Fibroblast of the aortic adventitia (primary cell): ENCODE measurements around the gene LRRC53. TPM values are rescaled to one million over a fixed set of nuclear protein-coding genes. Genes with fewer than 3 reads are reported as not detected.

Experiments
- DNase-seq: peaks from one replicate; pipeline ENCODE4 v3.0.0-alpha.2; 2010; ENCODE audit warnings: low read depth
- H3K4me3 ChIP-seq: 2 replicates; pipeline ENCODE4 v1.5.1; 2011; ENCODE audit warnings: low read depth, mild to moderate bottlenecking, control low read depth, low read length, moderate library complexity
- CTCF ChIP-seq: IDR thresholded peaks from 2 replicates; pipeline ENCODE4 v1.5.1; 2011; ENCODE audit warnings: mild to moderate bottlenecking, low read length, control low read depth, inconsistent platforms; ENCODE audit not compliant: insufficient read depth
- total RNA-seq: library from RNA; depleted of rRNA; stranded (reverse); fragments of >200 nt; gene quantifications from 2 replicates; pipeline ENCODE4 v1.2.3, GENCODE V29; 2012; ENCODE audit warnings: low replicate concordance

The LRRC53 gene
- not detected in 2 replicates for total RNA-seq

GRCh38 chr1:74512170-74512915, at the start of gene LRRC53:
LRRC53 (minus strand) TSS chr1:74512611; CDS start chr1:74483349, 29,262 bp downstream.
- TF ChIP-seq CTCF, result no peak

GRCh38 chr1:74549932-74550331, 37.5 kb upstream of the LRRC53 start:
- no peak for TF ChIP-seq CTCF
- DNase-seq, result no peak

More at GRCh38 chr1:74512170-74512915, at the start of gene LRRC53:
- no peak for DNase-seq
- no peak within 1 kb of the TSS for H3K4me3 ChIP-seq

GRCh38 chr1:74548961-74549750, 36.7 kb upstream of the LRRC53 start:
- no peak for TF ChIP-seq CTCF

More at GRCh38 chr1:74549932-74550331, 37.5 kb upstream of the LRRC53 start:
- H3K4me3 ChIP-seq, result no peak overlapping the region

GRCh38 chr1:74545821-74546220, 33.4 kb upstream of the LRRC53 start:
- no peak overlapping the region for H3K4me3 ChIP-seq
- TF ChIP-seq CTCF, result no peak
- no peak for DNase-seq

More at GRCh38 chr1:74548961-74549750, 36.7 kb upstream of the LRRC53 start:
- H3K4me3 ChIP-seq, result no peak overlapping the region
- no peak for DNase-seq

GRCh38 chr1:74534241-74534640, 21.8 kb upstream of the LRRC53 start:
- H3K4me3 ChIP-seq, result no peak overlapping the region
- no peak for DNase-seq

GRCh38 chr1:74531796-74532195, 19.4 kb upstream of the LRRC53 start:
- no peak for DNase-seq
- H3K4me3 ChIP-seq, result no peak overlapping the region
- TF ChIP-seq CTCF, result no peak

More at GRCh38 chr1:74534241-74534640, 21.8 kb upstream of the LRRC53 start:
- TF ChIP-seq CTCF, result no peak
